GM12878 (cell line): ENCODE measurements around the gene FOXP1. TPM values are rescaled to one million over a fixed set of nuclear protein-coding genes. Genes with fewer than 3 reads are reported as not detected.

Experiments
- ATAC-seq: fragments of 200-7000 bp; cut with Tn5 transposase; 3 replicates; pipeline ENCODE4 v1.9.1; 2020; ENCODE audit warnings: mild to moderate bottlenecking, moderate library complexity
- BruUV-seq: library from RNA; stranded (reverse); fragments of 400-500 nt; replicated peaks from 2 replicates; lab custom pipeline; 2021; lab: Mats Ljungman, UMichigan
- CTCF ChIA-PET: fragments of 300-600 bp; sonication (Branson Sonifier 250); formaldehyde crosslinking; extraction: SDS; loops from one replicate; lab custom pipeline; 2021; ENCODE audit warnings: inconsistent platforms; lab: Yijun Ruan, JAX
- POLR2A ChIA-PET: fragments of 350-600 bp; formaldehyde crosslinking; extraction: SDS; loops from one replicate; lab custom pipeline; 2021; ENCODE audit warnings: inconsistent platforms; lab: Charles Lee
- RAD21 ChIA-PET: fragments of 300-600 bp; sonication (Branson Sonifier 250); formaldehyde crosslinking; loops from one replicate; lab custom pipeline; 2023; ENCODE audit warnings: antibody characterized with exemption; ENCODE audit not compliant: unreplicated experiment; lab: Charles Lee
- SMC1A ChIA-PET: fragments of 300-600 bp; sonication (Branson Sonifier 250); formaldehyde crosslinking; loops from one replicate; lab custom pipeline; 2023; ENCODE audit not compliant: unreplicated experiment, uncharacterized antibody; lab: Charles Lee
- DNase-seq: peaks from one replicate; pipeline ENCODE4 v3.0.0-alpha.2; 2011; ENCODE audit warnings: low read depth, low spot score
- FAIRE-seq: peaks from 3 replicates; lab custom pipeline; 2011; peaks lifted over from hg19 to GRCh38; lab: Jason Lieb, UNC
- H2AFZ ChIP-seq: 2 replicates; pipeline ENCODE4 v1.6.0; 2011; ENCODE audit warnings: low read depth, low read length, control low read depth; ENCODE audit not compliant: control insufficient read depth
- H3K27ac ChIP-seq: 2 replicates; pipeline ENCODE4 v1.5.1; 2011; ENCODE audit warnings: control low read depth; ENCODE audit not compliant: control insufficient read depth, insufficient read depth
- H3K27me3 ChIP-seq, 2 experiments: replicated peaks in 1 of 2; 2 replicates each; pipeline versions ENCODE4 v1.6.0 to v1.6.1; 2011; ENCODE audit warnings: low read length in 1 of 2; ENCODE audit not compliant: control insufficient read depth in 2 of 2, insufficient read depth in 2 of 2
- H3K36me3 ChIP-seq, 2 experiments: 2 replicates each; pipeline ENCODE4 v1.5.1; 2011; ENCODE audit warnings: low read length in 1 of 2; ENCODE audit not compliant: control insufficient read depth in 2 of 2, insufficient read depth in 2 of 2
- H3K4me1 ChIP-seq: 2 replicates; pipeline ENCODE4 v1.6.1; 2011; ENCODE audit warnings: mild to moderate bottlenecking, low read length, moderate library complexity, mixed read lengths; ENCODE audit not compliant: control insufficient read depth, insufficient read depth
- H3K4me2 ChIP-seq: 2 replicates; pipeline ENCODE4 v1.6.0; 2011; ENCODE audit warnings: control low read depth; ENCODE audit not compliant: control insufficient read depth, insufficient read depth
- H3K4me3 ChIP-seq: fragments of 200-600 bp; sonication (generic); 2 replicates; pipeline ENCODE4 v1.5.1; 2016
- H3K79me2 ChIP-seq: 2 replicates; pipeline ENCODE4 v1.6.0; 2011; ENCODE audit warnings: low read length; ENCODE audit not compliant: control insufficient read depth, insufficient read depth
- H3K9ac ChIP-seq: 2 replicates; pipeline ENCODE4 v1.8.0; 2011; ENCODE audit warnings: low read length, control low read depth, mixed read lengths; ENCODE audit not compliant: control insufficient read depth, insufficient read depth
- H3K9me3 ChIP-seq: replicated peaks from 3 replicates; pipeline ENCODE4 v1.5.1; 2011; ENCODE audit warnings: mild to moderate bottlenecking, low read length; ENCODE audit not compliant: control insufficient read depth, insufficient read depth
- H4K20me1 ChIP-seq: 2 replicates; pipeline ENCODE4 v1.6.0; 2011; ENCODE audit not compliant: control insufficient read depth, insufficient read depth
- ATF2 ChIP-seq: IDR thresholded peaks from 2 replicates; pipeline ENCODE4 v1.6.1; 2012; ENCODE audit warnings: low read length, inconsistent platforms
- BRCA1 ChIP-seq: IDR thresholded peaks from 2 replicates; pipeline ENCODE4 v1.6.1; 2011; ENCODE audit warnings: low read depth, low read length, improper control_type of control experiment
- EGR1 ChIP-seq, 2 experiments: IDR thresholded peaks; 1 replicate in 1 of 2; 2 replicates in 1 of 2; pipeline ENCODE4 v1.6.1; 2011 to 2012; ENCODE audit warnings: low read depth in 2 of 2, low read length in 2 of 2, borderline replicate concordance in 1 of 2, mild to moderate bottlenecking in 1 of 2, moderate library complexity in 1 of 2
- ESRRA ChIP-seq: IDR thresholded peaks from 2 replicates; pipeline ENCODE4 v1.6.1; 2012; ENCODE audit warnings: mild to moderate bottlenecking, low read length, improper control_type of control experiment
- FOS ChIP-seq: IDR thresholded peaks from 3 replicates; pipeline ENCODE4 v1.6.1; 2011; ENCODE audit warnings: borderline replicate concordance; ENCODE audit not compliant: insufficient read length; ENCODE audit errors: extremely low read depth
- HDAC6 ChIP-seq: fragments of 200-600 bp; sonication (generic); IDR thresholded peaks from one replicate; pipeline ENCODE4 v1.8.0; 2017; ENCODE audit warnings: antibody characterized with exemption; ENCODE audit not compliant: unreplicated experiment
- IKZF1 ChIP-seq: fragments of 450-650 bp; conservative IDR thresholded peaks from 2 replicates; pipeline ENCODE4 v1.6.1; 2017; ENCODE audit warnings: antibody characterized with exemption, mild to moderate bottlenecking
- IRF3 ChIP-seq: fragments of 450-650 bp; IDR thresholded peaks from 2 replicates; pipeline ENCODE4 v1.6.1; 2014; ENCODE audit warnings: mild to moderate bottlenecking
- IRF4 ChIP-seq: IDR thresholded peaks from 2 replicates; pipeline ENCODE4 v1.6.1; 2011; ENCODE audit warnings: low read depth, low read length
- KDM1A ChIP-seq: fragments of 200-600 bp; sonication (generic); IDR thresholded peaks from 2 replicates; pipeline ENCODE4 v1.6.1; 2016; ENCODE audit warnings: borderline replicate concordance
- MEF2A ChIP-seq: IDR thresholded peaks from 2 replicates; pipeline ENCODE4 v1.6.1; 2011; ENCODE audit warnings: low read depth, mild to moderate bottlenecking, low read length, moderate library complexity; ENCODE audit not compliant: insufficient read depth
- MYB ChIP-seq: fragments of 150-350 bp; IDR thresholded peaks from 2 replicates; pipeline ENCODE4 v1.6.1; 2014; ENCODE audit warnings: mild to moderate bottlenecking, low read depth, low read length, borderline replicate concordance
- STAT1 ChIP-seq: fragments of 450-650 bp; conservative IDR thresholded peaks from 2 replicates; pipeline ENCODE4 v1.6.1; 2014; ENCODE audit warnings: antibody characterized with exemption, mild to moderate bottlenecking
- ZNF24 ChIP-seq: fragments of 450-650 bp; IDR thresholded peaks from 2 replicates; pipeline ENCODE4 v1.6.1; 2017; ENCODE audit warnings: antibody characterized with exemption, mild to moderate bottlenecking
- WGBS: methylation state at CpG from one replicate; pipeline ENCODE4 v1.1.6; 2016; ENCODE audit warnings: low lambda C conversion rate; ENCODE audit not compliant: insufficient replicate concordance, insufficient coverage; ENCODE audit errors: missing lambda C conversion rate; 5-methylcytosine and 5-hydroxymethylcytosine counted together
- in situ Hi-C: fragments of 300-500 bp; cut with MboI; formaldehyde crosslinking; loops from 9 replicates; pipeline ENCODE4 v1.14.3; 2018; ENCODE audit warnings: mixed read lengths
- intact Hi-C: fragments of 100-400 bp; cut with micrococcal nuclease; formaldehyde crosslinking; loops from one replicate; pipeline ENCODE4 v1.14.2; 2022; ENCODE audit not compliant: unreplicated experiment
- polyA plus RNA-seq, 11 experiments: library from polyadenylated mRNA; depleted of rRNA in 4 of 11; unstranded in 6 of 11; stranded (reverse) in 5 of 11; fragments of >200 nt; fragmentation: Nextera tagmentation in 4 of 11; fragmentation: Illumina TruSeq in 1 of 11; extraction: Ambion mirVana in 4 of 11; extraction: Trizol in 1 of 11; gene quantifications; 1 replicate in 1 of 11; 2 replicates in 10 of 11; pipeline versions ENCODE4 v1.2.1 to v1.2.3, GENCODE V29; 2011 to 2016; ENCODE audit warnings: inconsistent platforms in 2 of 11, missing spikeins in 2 of 11, low read depth in 1 of 11
- total RNA-seq, 4 experiments: library from RNA; depleted of rRNA in 3 of 4; stranded (reverse); fragments of >200 nt in 3 of 4; fragmentation: Illumina TruSeq in 1 of 4; extraction: Trizol in 1 of 4; gene quantifications; 2 replicates each; pipeline versions ENCODE4 v1.2.1 to v1.2.3, GENCODE V29; 2013 to 2021

FOXP1 gene
- total and polyA plus RNA-seq, 10 of the 15 experiments (the other 5 are each of a cell fraction or from before 2014, with no cell fraction given), result 0.05 to 1.6 (median 0.20) TPM; not detected in 1

- Histone ChIP-seq H3K4me1 (no peaks in the 10 kb centered on the region), H2AFZ (no peak overlapping the region), H3K27me3 (no peaks in the 10 kb centered on the region), H3K36me3 (no peaks in the 10 kb centered on the region), H3K9me3 (no peaks in the 10 kb centered on the region), H4K20me1 (no peaks in the 10 kb centered on the region), H3K79me2 (no peaks in the 10 kb centered on the region), H3K9ac (no peak overlapping the region), H3K4me2 (no peak overlapping the region), H3K27ac (no peak overlapping the region), H3K4me3 (no peak overlapping the region)
- ChIA-PET SMC1A (no interaction called here), POLR2A (no interaction called here), RAD21 (interaction anchor here (0.5 kb wide), 1 partner anchor 10 kb away, joined by 4 read pairs; no protein-coding TSS in a partner anchor), CTCF (no interaction called here)
- 63% methylated on average over 4 of the region's 4 CpGs for WGBS
- no peak for TF ChIP-seq BRCA1
- no peak for TF ChIP-seq MYB
- TF ChIP-seq STAT1, result no peak
- no peak for TF ChIP-seq ZNF24
- TF ChIP-seq HDAC6, result no peak
- TF ChIP-seq IKZF1, result no peak
- no peak for TF ChIP-seq ESRRA
- TF ChIP-seq IRF3, result no peak
- TF ChIP-seq EGR1 (IDR thresholded peaks at IDR 0.05; ENCODE audit: borderline replicate concordance in 1 of 2, low read depth in 2 of 2, low read length in 2 of 2), result no peak
- TF ChIP-seq FOS, result no peak
- TF ChIP-seq IRF4, result no peak
- TF ChIP-seq KDM1A, result no peak
- TF ChIP-seq ATF2, result no peak
- TF ChIP-seq MEF2A, result no peak
- in situ Hi-C loops, result no loop called here
- no peak for ATAC-seq
- DNase-seq, result no peak
- no peak for FAIRE-seq
- intact Hi-C loops, result no loop called here
- BruUV-seq, result no TSS peak
These were observed 237.5 kb downstream of the FOXP1 start for GRCh38 chr3:71346061-71346460.
